ENCODE results near the gene SLC7A8.

SLC7A8 gene

DNA sequence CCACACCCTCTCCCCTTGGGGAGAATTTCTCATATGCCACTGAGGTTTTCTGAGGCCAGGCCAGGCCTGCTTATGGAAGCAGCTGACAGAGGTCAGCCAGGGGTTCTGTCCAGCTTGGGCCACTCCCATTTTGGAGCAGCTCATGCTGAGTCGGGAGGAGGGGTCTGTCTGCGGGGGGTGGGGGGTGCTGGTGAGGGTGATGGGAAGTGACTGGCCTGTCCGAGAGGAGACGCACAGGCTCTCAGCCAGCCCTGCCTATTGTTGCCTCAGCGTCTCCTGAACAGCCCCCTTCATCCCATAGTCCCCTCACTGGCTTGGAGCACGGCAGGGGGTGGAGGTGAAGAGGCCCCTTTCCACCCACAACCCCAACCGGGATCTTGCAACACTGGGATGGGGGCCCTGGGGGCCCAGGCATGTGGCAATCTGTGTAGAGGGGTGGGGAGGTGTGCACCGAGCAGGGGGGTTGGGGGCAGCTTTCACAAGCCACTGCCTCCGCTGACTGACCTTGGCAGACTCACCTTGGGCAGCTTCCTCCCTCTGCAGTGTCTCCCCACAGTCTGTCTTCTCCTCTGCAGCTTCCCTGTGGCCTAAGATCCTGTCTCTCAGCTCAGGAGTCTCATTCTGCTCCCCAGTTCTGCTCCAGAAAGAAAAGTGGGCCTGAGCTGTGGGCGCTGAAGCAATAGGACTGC is 69.9 kb downstream of the SLC7A8 start:
- TF ChIP-seq TEAD4 (IDR thresholded peaks at IDR 0.05) (no peak), FOXM1 (IDR thresholded peaks at IDR 0.05; ENCODE audit: borderline replicate concordance, low read depth) (no peak), TCF12 (IDR thresholded peaks at IDR 0.05; ENCODE audit: low read depth) (no peak), RAD21 (IDR thresholded peaks at IDR 0.05; ENCODE audit: low read depth) (no peak), YY1 (IDR thresholded peaks at IDR 0.05; ENCODE audit: low read depth) (no peak), EP300 (IDR thresholded peaks at IDR 0.05; ENCODE audit: borderline replicate concordance) (no peak), TAF1 (IDR thresholded peaks at IDR 0.05; ENCODE audit: low read depth) (no peak), EGR1 (IDR thresholded peaks at IDR 0.05) (no peak), NFIC (IDR thresholded peaks at IDR 0.05) (no peak), ZBTB7A (IDR thresholded peaks at IDR 0.05; ENCODE audit: low read depth) (no peak), CEBPB (IDR thresholded peaks at IDR 0.05) (no peak)
- TF ChIP-seq, protein P1, sequence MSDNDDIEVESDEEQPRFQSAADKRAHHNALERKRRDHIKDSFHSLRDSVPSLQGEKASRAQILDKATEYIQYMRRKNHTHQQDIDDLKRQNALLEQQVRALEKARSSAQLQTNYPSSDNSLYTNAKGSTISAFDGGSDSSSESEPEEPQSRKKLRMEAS (IDR thresholded peaks at IDR 0.05): no peak
- TF ChIP-seq, protein P2, sequence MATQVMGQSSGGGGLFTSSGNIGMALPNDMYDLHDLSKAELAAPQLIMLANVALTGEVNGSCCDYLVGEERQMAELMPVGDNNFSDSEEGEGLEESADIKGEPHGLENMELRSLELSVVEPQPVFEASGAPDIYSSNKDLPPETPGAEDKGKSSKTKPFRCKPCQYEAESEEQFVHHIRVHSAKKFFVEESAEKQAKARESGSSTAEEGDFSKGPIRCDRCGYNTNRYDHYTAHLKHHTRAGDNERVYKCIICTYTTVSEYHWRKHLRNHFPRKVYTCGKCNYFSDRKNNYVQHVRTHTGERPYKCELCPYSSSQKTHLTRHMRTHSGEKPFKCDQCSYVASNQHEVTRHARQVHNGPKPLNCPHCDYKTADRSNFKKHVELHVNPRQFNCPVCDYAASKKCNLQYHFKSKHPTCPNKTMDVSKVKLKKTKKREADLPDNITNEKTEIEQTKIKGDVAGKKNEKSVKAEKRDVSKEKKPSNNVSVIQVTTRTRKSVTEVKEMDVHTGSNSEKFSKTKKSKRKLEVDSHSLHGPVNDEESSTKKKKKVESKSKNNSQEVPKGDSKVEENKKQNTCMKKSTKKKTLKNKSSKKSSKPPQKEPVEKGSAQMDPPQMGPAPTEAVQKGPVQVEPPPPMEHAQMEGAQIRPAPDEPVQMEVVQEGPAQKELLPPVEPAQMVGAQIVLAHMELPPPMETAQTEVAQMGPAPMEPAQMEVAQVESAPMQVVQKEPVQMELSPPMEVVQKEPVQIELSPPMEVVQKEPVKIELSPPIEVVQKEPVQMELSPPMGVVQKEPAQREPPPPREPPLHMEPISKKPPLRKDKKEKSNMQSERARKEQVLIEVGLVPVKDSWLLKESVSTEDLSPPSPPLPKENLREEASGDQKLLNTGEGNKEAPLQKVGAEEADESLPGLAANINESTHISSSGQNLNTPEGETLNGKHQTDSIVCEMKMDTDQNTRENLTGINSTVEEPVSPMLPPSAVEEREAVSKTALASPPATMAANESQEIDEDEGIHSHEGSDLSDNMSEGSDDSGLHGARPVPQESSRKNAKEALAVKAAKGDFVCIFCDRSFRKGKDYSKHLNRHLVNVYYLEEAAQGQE (IDR thresholded peaks at IDR 0.05; ENCODE audit: low read depth): no peak

GRCh38 chr14:23112359-23113178 is 70.9 kb downstream of the SLC7A8 start:
- no peak for TF ChIP-seq NFIC (IDR thresholded peaks at IDR 0.05)
- TF ChIP-seq FOXM1 (IDR thresholded peaks at IDR 0.05; ENCODE audit: borderline replicate concordance, low read depth): no peak

- TF ChIP-seq EP300 (IDR thresholded peaks at IDR 0.05; ENCODE audit: borderline replicate concordance) (no peak), CREB1 (IDR thresholded peaks at IDR 0.05; ENCODE audit: low read depth) (no peak)
Observed at GRCh38 chr14:23110579-23111365, 72.7 kb downstream of the SLC7A8 start.

- TF ChIP-seq CREB1 (IDR thresholded peaks at IDR 0.05; ENCODE audit: low read depth) (no peak), ZBTB7A (IDR thresholded peaks at IDR 0.05; ENCODE audit: low read depth) (no peak), FOXM1 (IDR thresholded peaks at IDR 0.05; ENCODE audit: borderline replicate concordance, low read depth) (no peak), NFIC (IDR thresholded peaks at IDR 0.05) (no peak), EP300 (IDR thresholded peaks at IDR 0.05; ENCODE audit: borderline replicate concordance) (no peak), TAF1 (IDR thresholded peaks at IDR 0.05; ENCODE audit: low read depth) (no peak), TCF12 (IDR thresholded peaks at IDR 0.05; ENCODE audit: low read depth) (no peak)
- TF ChIP-seq, protein P2 (IDR thresholded peaks at IDR 0.05; ENCODE audit: low read depth): no peak
Observed at GRCh38 chr14:23109769-23110168, 73.7 kb downstream of the SLC7A8 start.

GRCh38 chr14:23106747-23107045 is 76.8 kb downstream of the SLC7A8 start:
- TF ChIP-seq, protein P3, sequence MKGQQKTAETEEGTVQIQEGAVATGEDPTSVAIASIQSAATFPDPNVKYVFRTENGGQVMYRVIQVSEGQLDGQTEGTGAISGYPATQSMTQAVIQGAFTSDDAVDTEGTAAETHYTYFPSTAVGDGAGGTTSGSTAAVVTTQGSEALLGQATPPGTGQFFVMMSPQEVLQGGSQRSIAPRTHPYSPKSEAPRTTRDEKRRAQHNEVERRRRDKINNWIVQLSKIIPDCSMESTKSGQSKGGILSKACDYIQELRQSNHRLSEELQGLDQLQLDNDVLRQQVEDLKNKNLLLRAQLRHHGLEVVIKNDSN (IDR thresholded peaks at IDR 0.05): no peak
- no peak for TF ChIP-seq NFIC (IDR thresholded peaks at IDR 0.05)
- TF ChIP-seq FOXM1 (IDR thresholded peaks at IDR 0.05; ENCODE audit: borderline replicate concordance, low read depth): no peak
- no peak for TF ChIP-seq TAF1 (IDR thresholded peaks at IDR 0.05; ENCODE audit: low read depth)
- TF ChIP-seq CREB1 (IDR thresholded peaks at IDR 0.05; ENCODE audit: low read depth): no peak
- TF ChIP-seq, protein P1 (IDR thresholded peaks at IDR 0.05): no peak
- TF ChIP-seq, protein P2 (IDR thresholded peaks at IDR 0.05; ENCODE audit: low read depth): no peak
- TF ChIP-seq ZBTB7A (IDR thresholded peaks at IDR 0.05; ENCODE audit: low read depth): no peak
- no peak for TF ChIP-seq YY1 (IDR thresholded peaks at IDR 0.05; ENCODE audit: low read depth)
- TF ChIP-seq EGR1 (IDR thresholded peaks at IDR 0.05): no peak
- no peak for TF ChIP-seq EP300 (IDR thresholded peaks at IDR 0.05; ENCODE audit: borderline replicate concordance)
- no peak for TF ChIP-seq TCF12 (IDR thresholded peaks at IDR 0.05; ENCODE audit: low read depth)
- TF ChIP-seq RAD21 (IDR thresholded peaks at IDR 0.05; ENCODE audit: low read depth): no peak
- TF ChIP-seq TEAD4 (IDR thresholded peaks at IDR 0.05): no peak

Data from Ishikawa (cell line).